GM18519 (cell line): ENCODE data around the gene PHLDA2.
"Not testable (repeated sequence)": the region's sequence is repeated elsewhere in the genome, so short reads cannot be mapped to it uniquely, and the experiment has no call there.

Source experiments
- ATAC-seq: cut with Tn5 transposase; IDR thresholded peaks from one replicate; pipeline ENCODE4 v1.9.1; 2021; ENCODE audit warnings: mild to moderate bottlenecking, moderate library complexity; ENCODE audit not compliant: unreplicated experiment, low FRiP score

Gene PHLDA2

DNA sequence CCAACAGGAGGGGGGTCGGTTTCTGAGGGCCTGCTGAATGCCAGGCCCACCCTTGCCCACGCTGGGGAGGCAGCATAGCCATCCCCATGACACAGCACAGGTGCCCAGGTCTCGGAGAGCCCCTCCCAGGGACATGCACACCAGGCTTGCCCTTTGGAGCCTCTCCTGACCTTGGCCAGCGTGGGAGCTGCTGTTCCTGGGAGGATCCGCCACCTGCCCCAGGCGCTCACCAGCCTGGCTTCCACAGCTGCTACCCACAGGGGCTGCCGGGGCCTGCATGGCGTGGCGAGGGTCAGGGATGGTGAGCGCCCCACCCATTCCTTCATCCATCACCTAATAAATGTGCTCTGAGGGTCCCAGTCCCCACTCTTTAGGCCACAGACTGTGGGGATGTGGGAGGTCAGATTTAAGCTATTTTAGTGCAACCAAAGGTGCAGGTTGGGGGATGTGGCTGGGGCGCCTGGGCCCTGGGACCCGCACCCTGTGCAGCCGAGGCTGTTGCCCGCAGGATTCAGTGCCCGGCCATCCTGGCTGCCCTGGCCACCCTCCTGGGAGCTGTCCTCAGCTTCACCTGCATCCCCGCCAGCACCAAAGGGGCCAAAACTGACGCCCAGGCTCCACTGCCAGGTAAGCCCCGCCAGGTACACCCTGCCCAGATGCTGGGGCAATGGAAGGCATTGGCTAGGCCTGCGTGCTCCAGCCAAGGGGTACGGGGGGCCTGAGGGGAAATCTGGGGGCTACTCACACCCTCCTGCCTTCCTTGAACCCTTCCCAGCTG lies 12.9 kb downstream of the PHLDA2 start:
- no peak for ATAC-seq

- ATAC-seq: no peak
Observed at GRCh38 chr11:2915473-2915872, 13.7 kb downstream of the PHLDA2 start.

DNA sequence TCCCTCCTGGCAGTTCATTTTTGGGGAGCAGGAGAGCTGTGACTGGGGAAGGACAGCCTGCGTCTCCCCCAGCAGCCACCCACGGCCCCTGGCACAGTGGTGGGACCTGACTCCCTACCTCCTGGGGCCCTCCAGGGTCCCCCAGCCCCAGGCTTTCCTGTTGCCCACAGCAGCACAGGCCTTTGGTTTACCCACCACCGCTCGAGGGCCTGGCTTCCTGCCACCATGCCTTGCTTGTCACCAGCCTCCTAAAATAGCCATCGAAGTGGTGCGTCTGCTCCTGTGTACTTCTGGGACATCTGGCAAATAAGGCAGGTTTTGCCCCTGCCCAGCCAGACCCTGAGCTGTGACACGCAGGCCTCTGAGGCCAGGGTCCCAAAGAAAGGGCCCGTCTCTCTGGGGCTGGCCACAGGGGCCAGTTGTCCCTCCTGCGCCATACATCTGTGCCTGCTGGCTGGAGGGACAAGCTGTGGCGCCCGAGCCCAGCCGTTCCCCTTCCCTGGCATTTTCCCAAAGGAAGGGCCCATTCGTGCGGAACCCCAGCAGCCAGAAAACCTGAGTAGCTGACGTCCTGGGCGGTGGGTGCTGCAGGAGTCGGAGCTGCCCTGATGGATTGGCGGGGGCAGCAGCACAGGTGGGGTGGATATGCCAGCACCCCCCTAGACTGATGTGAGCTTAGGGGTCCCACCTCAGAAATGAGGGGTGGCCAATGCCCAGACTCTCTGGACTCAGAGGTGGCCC lies 14.6 kb downstream of the PHLDA2 start:
- ATAC-seq: no peak

DNA sequence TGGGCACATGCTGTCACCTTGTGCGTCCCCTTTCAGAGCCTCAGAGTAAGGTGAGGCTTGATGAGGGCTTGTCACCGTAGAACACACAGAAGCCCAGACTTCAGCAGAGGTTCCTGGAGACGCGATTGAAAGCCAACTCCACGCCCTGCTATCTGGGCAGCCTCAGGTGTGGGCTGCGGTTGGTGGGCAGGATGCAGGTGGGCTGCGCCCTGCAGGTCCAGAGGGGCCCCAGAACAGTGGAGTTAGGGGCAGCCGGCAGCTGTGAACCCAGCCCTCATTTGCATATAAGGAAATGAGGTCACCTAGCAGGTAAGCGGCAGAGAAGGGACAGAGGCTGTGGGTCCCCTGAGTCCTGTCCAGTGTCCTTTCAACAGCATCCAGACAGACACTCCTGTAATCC lies 15.4 kb downstream of the PHLDA2 start:
- no peak for ATAC-seq

GRCh38 chr11:2913019-2913431 lies 16.2 kb downstream of the PHLDA2 start:
- ATAC-seq: no peak

GRCh38 chr11:2912498-2912897 lies 16.7 kb downstream of the PHLDA2 start:
- no peak for ATAC-seq

- no peak for ATAC-seq
Observed at GRCh38 chr11:2911785-2912391, 17.3 kb downstream of the PHLDA2 start.

GRCh38 chr11:2911088-2911784 lies 18.0 kb downstream of the PHLDA2 start:
- no peak for ATAC-seq

- no peak for ATAC-seq
Observed at GRCh38 chr11:2910401-2910955, 18.7 kb downstream of the PHLDA2 start.

DNA sequence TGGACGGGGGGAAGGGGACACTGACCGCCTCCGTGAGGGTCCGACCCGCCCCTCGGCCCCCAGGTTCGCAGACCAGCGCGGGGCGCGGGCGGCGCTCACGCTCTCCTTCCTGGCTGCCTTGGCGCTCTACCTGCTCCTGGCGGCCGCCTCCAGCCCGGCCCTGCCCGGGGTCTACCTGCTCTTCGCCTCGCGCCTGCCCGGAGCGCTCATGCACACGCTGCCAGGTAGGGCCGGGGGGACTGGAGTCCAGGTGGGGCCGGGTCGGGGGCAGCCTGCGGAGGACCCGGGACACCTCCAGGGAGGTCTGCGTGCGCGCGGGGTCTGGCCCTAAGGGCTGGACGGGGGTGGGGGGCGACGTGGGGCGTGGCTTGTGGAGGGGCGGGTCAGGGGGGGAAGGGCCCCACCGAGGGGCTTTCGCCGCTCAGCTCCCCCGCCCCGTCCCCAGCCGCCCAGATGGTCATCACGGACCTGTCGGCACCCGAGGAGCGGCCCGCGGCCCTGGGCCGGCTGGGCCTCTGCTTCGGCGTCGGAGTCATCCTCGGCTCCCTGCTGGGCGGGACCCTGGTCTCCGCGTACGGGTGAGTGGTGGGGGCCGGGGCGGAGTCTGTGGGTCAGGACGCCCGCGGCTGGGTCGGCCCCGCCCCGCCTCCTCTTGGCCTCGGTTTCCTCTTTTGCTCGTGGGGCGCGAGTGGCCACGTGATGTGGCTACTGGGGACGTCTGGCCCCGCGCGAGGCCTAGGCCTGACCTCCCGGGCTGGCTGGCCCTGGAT lies 19.9 kb downstream of the PHLDA2 start:
- no peak for ATAC-seq

GRCh38 chr11:2908130-2908529 lies 21.1 kb downstream of the PHLDA2 start:
- ATAC-seq: no peak

GRCh38 chr11:2905299-2905698 lies 23.9 kb downstream of the PHLDA2 start:
- ATAC-seq: not testable (repeated sequence)

- no peak for ATAC-seq
Observed at GRCh38 chr11:2904153-2905052, 24.8 kb downstream of the PHLDA2 start.

DNA sequence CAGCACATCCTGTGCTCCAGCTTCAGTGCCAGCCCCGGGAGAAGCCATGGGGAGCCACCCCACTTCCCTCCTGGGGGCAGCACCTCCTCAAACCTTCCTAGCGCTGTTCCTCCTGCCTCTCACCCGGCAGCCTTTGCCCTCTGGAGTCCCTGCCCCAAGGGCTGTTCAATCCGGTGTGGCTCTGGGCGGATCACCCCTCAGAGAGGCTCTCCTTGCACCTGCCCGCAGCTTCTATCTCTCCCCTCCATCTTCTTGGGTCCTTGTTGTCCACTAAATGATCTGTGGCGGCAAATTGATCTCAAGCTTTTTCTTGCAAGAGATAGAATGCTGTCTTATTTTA lies 25.6 kb downstream of the PHLDA2 start:
- ATAC-seq: no peak

DNA sequence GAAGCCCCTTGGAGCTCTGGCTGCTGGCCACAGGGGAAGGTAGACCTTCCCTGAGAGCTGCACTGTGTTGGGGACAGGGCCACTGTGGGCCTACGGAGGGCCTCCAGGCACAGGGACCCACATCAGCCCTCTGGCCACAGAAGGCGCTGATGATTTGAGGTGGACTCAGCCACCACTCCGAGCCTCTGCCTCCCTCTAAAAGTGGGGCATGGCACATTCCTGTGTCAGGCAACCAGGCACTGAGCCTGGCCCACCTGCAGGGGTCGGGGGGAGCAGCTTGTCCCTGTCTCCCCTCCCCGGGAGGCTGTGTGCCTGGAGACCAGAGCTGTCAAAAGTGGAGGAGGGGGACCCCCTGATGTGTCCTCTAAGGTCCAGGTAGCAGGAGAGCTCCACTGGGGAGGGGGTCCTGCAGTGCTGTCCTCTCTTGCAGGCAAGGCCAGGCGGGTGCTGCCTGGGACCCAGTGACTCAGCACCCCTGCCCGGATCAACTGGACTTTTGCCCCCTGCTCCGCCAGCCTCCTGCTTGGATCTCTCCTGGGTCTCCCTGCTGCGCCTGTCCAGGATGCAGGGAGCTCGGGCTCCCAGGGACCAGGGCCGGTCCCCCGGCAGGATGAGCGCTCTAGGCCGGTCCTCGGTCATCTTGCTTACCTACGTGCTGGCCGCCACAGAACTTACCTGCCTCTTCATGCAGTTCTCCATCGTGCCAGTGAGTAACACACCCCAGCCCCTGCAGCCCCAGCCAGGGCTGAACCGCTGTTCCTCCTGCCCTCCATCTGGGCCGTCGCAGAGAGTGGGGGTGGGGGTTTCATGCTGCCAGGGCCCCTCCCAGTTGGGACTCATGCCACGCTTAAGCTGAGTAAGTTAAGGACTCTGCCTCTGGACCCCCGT lies 26.2 kb downstream of the PHLDA2 start:
- ATAC-seq: no peak

DNA sequence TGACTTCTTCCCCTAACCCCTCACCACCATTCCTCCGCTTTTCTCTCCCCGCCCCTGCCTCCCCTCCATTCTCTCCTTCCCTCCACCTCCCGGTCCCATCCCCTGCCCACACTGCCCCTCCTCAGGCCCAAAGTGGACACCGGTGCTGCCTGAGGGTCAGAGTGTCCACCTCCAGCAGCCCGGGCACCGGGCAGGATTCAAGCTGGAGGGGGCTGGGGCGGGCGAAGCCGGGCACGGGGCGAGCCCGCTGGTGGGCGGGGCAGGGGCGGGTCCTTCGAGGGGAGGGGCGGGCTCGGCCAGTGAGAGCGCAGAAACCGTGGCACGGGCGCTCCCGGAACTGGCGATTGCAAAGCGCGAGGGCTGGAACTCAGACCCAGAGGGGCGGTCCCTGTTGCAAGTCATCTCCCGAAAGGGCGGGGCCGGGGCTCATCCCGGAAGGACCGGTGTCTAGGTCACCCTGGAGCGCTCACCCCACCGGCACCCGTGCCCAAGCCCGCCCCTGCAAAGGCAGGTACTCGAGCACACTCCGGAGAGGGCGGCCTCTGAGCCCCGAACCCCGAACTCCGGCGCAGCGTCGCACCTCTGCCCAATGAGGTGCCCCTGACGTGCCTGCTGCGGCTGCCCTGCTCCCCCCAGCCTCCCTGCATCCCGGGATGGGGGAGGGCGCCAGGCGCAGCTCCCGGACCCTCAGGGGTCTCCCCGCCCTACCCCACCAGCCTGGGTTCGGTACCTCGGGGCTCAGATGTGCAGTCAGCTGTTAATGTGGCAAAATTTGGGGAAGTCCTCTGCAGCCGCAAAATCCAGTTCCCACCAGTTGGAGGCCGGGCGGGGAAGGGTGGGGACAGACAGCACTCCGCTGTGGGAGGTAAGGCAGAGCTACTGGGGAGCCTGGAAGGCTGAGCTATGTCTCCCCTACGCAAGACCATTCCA lies 27.1 kb downstream of the PHLDA2 start:
- ATAC-seq: peak; percentile 87

GRCh38 chr11:2901196-2901796 lies 27.9 kb downstream of the PHLDA2 start:
- ATAC-seq: no peak
